ENCODE measurements around the gene APOL4.
"Not testable (repeated sequence)": the region's sequence is repeated elsewhere in the genome, so short reads cannot be mapped to it uniquely, and the experiment has no call there.

APOL4 gene

DNA sequence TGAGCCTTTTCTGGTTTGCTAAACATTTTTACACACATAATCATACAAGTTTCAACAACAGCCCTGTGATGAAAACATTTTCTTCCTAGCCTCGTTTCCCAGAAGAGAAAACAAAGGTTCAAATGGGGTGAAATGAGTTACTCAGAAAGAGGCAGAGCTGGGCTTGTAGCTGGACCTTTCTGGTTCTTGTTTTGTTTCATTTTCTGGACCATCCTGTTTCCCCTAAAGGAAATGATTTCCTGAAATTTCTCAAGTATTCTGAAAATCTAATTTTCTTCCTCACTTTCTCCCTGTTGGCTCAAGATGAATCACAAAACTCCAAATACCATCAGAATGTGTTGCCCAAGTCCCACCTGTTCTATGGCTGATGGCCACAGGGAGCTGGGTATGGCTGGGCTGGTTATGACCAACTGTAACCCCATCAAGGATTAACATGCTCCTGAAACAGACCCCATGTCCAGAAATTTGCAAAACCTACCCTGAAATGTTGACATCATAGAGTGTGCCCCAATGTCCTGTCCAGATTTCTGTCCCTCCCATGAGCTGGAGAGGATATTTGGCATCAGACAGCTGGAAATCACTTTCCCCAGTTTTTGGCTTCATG, 6.7 kb upstream of the APOL4 start:
- DNase-seq (ENCODE audit: low read depth in 3 of 3), result no peak

DNA sequence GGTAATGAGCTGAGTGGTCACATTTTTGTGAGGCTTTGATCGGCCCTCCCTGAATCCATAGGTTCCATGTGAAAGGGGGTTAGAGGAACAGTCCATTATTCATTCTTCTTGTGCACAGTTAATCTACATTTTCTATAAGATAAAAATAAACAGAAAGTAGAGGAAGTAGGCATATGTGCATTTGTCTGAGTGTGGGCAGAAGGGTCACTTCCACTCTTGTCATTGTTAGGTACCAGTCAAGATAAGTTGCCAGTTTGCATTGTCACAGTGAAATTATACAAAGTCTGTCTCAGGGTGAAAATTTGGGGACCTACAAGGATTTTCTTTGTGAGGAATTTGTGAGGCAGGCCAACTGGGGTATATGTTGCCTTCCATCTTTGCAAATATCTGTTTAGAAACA, 4.6 kb upstream of the APOL4 start:
- DNase-seq (ENCODE audit: low read depth in 3 of 3), result no peak

DNA sequence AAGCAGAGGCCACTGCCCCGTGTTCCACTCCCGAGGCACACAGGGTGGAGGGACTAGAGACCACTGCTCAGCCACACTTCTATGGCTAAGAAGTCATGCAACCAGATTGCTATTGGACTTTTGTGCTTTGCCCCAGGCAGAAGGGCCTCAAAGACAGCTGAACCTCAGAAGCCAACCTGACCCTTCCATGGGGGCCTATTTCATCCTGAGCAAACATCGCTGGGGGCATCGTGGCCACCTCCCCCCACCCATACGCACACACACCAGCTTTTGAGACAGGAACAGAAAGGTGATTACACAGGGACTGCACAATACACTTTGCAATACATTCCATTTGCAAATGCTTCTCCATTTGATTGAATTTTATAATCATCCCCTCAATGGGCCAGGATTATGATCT, 4.0 kb upstream of the APOL4 start:
- not testable (repeated sequence) for DNase-seq (ENCODE audit: low read depth in 3 of 3)

DNA sequence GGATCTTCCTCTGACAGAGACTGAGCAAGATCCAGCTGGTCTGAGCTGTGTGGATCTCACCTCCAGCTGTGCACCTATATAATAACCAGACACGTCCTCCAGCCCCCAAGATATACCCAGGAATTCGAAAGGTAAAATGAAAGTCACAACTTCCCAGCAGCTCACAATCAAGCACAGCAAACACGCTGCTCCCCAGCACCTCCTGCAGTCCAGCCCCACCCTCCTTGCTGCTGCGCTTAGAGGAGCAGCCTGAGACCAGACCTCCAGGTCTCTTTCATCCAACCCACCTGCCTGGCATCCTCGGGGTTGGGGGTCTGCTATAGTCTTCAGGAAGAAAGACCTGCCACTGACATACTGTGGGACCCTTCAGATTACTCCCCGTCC, 3.0 kb upstream of the APOL4 start:
- no peak for DNase-seq (ENCODE audit: low read depth in 3 of 3)

DNA sequence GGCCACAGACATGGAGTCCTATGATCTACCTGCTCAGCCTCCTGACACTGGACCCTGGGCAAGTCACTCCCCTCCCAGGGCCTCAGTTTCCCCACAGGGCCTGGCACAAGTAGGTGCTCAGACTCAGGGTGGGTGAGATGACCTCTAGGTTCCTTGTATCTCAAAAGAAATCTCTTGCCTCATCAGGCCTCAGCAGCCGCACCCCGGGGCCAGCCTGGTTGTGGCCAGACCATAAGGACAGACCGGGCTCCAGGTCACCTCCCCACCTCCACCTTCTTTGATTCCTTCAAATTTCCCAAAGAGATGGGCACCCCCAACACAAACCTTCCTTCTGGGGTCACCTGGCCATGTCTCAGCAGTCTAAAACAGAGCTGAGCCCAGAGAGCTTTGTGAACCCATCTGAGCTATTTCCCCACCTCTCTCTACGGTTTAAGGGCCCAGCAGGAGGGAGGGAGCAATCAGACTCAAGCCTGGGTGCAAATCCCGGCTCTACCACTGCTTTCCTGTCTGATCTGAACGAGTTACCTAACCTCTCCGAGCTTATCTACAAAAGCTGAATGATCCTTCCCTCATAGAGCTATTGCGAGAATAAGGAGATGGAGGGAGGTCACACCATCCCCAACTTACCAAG, 2.5 kb upstream of the APOL4 start:
- no peak for DNase-seq (ENCODE audit: low read depth in 3 of 3)

DNA sequence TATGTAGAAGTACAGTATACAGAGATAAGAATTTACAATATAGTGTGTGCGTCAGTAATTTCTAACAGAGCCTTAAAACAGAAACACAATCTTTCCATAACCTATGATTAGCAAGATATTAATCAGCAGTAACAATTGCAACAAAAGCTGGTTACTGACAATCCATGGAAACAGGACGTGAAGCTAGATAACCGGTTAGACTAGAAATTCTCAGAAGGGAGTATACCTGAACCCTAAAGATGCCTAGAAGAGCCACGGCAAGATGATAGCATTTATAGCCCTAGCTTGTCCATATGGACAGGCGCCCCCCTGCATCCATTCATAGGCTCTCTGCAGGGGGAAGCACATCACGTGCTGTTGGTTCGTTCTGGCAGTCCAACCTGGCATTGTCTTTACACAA, 1.8 kb upstream of the APOL4 start:
- DNase-seq (ENCODE audit: low read depth in 3 of 3), result not testable (repeated sequence)

DNA sequence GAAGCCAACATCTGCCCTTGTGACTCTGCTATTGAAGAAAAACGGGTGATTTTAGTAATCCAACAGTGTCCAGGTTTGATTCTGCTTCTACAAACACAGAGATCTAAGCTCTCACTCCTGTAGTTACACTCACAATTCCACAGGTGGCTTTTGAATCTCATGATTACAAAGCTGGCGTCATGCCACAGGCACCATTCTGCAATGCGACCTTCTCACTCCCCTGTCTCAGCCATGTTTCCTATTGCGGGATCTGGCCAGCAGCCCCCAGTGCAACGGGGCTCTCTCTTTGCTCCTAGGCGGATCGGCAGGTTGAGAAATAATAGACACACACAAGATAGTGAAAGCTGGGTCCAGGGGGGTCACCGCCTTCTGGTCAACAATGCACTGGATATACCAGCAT, 1.3 kb upstream of the APOL4 start:
- not testable (repeated sequence) for DNase-seq (ENCODE audit: low read depth in 3 of 3)

DNA sequence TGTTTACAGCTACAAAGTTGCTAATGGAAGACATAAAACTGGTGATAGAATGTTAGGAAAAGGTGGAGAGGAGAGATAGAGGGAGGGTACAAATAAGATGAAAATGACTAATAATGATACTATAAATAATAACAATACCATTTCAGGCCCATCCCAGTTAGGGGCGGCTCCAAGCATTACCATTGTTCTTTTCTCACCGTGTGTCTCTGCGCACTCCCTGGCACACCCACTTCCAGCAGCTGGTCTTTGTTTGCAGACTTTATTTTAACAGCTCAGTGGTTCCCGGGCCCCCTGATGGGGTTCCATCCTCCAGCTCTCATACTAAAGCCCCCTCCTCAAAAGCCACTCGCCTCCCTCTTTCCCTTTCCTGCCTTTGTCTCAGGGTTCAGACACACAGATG, 584 bp downstream of the APOL4 start:
- DNase-seq (ENCODE audit: low read depth in 3 of 3), result not testable (repeated sequence)

DNA sequence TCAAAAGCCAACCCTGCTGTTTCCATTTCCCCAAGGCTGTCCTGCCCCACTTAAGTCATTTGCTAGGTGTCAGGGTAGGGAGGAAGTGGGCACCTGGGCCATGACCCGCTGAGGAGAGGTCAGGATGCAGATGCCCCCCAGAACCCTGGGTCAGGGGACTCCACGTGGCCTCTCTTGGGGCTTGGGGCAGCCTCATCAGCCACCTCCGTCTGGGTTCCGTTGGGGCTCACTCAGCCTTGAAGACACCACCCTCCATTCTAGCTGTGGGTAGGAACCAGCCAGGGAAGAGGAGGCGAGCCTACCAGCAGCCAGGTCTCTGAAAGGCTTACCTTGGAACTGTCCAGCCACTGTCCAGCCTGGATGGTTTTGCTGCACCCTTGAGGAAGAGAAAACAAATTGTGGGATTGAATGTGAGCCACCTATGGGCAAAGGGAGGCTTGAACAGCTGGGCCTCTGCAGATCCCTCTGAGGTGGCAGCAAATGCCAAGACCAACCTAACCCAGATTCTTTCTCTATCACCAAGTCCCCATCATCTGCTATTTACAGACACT, 2.5 kb downstream of the APOL4 start:
- DNase-seq (ENCODE audit: low read depth in 3 of 3), result no peak

DNA sequence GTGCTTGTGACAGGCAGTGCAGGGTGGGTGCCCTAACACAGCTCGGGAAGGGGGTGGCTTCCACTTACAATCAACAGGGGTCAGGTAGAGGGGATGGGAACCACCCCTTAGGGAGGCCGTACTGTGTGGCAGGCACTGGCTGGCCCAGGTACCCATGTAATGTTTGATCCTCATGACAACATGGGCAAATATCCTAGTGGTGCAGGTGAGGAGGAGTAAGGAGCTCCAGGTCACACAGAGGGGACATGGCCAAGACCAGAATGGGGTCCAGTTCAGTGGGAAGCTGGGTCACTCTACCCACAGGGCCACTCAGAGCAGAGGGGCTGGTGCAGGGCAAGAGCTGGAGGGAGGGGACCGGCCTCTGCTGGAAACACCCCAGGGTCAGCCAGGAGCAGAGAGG, 3.1 kb downstream of the APOL4 start:
- no peak for DNase-seq (ENCODE audit: low read depth in 3 of 3)

DNA sequence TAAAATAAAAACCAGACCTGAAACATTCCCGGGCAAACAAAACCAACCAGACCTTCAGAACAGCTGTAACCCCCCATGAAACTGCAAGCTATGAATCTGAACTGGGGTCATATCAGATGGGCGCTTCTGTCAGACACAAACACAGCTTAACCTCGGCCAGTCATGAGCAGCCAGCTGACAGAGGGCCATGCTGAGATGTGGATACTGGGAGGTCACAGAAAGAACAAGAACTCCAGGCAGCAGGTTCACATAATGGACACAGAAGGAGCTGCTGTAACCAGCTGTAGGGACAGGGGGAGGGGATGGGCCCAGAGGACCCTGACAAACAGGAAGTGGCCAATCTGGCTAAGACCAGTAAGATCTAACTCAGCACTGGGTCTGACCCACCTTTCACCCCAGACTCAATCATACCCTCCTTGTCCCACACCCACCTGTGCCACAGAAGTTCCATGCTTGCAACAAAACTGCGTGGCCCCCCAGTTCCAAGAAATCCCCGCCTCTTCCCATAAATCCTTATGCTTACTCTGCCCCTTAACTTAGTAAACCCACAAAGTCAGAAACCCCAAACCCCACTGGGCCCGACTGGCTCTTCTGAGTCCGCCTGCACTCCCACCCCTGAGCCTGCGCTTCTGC, 4.0 kb downstream of the APOL4 start:
- DNase-seq (ENCODE audit: low read depth in 3 of 3), result no peak

DNA sequence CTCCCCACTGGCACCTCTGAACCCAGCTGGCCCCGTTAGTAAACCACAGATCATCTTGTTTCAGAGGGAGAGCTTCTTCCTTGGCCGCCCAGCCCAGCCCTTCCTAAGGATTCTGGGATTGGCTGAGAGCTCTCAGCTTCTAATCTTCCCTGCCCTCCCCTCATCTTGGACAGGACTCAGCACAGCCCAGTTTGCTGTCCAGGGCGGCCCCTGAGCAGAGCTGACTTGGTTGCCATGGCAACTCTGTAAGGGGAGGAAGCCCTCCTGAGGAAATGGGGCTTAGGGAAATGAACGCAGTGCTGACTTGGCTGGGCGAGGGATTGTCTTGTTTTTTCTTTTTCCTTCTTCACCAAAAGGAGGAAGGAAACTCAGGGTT, 4.6 kb downstream of the APOL4 start:
- DNase-seq (ENCODE audit: low read depth in 3 of 3), result no peak

DNA sequence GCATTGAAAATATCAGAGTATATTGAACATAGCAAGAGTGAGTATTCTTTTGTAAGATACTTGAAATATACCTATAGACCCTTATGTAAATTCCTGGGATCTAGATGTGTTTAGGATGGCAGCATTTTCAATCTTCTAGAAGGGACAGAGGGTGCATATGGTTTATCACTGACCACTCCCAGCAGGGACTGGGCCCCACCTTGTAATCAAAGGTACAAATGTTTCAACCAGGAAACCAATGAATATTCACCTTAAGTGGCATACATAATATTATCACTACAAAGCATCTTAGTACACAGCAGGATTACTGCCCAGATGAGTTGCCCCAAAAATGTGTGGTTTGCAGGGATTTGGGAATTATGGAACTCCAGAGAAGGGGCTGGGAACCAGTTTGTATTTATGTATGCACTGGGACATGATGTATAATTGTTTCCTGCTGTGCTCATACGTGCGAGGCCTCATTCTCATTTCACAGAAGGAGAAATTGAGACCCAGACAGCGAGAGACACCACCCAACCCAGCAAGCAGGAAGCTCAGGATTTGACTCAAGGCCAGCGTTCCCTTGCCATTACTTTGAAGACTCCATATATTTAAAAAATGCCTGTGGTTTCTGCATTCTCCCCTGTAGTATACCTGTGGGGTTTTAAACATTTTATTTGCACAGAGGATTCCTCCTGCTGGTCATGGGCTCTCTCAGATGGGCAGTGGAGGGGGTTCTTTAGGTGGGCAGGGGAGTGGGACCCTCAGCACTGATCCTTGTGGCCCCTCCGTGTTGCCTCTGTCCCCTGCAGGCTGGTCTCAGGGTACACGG, 5.2 kb downstream of the APOL4 start:
- no peak for DNase-seq (ENCODE audit: low read depth in 3 of 3)

DNA sequence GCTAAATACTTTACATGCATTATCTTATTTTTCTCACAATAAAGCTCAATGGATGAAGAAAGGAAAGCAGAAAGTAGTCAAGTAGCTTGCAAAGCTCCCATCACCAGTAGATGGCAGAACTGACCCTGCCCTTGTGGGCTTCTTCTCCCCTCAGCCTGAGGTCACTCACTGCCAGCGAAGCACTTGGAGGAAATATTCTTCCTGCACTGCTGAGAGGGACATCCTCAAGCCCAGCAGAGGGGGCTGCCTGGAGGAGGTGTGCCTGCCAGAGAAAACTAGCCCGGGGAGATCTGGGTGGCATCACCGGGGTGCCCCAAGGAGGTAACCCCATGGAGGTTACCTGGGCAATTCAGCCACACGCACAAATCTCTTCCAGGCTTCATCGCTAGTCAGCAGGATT, 6.6 kb downstream of the APOL4 start:
- DNase-seq (ENCODE audit: low read depth in 3 of 3), result peak; percentile 10 to 34 (median 11)

DNA sequence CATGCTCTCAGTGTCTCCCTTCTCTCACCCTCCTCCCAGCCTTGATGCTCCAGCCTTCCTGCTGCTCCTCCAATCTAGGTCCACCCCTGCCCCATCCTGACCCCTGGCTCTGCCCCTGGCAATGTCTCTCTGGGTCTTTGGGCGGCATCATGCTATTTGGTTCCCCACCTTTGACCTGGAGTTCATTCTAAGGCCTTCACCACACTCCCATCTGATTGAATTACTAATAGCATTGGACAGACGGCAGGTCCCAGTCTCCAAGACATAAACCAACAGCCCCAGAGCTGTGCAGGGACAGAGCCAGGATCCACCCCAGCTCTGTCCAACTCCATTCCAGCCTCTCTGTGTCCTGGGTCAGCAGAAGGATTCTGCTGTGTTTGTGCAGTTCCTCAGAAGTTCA, 7.2 kb downstream of the APOL4 start:
- no peak for DNase-seq (ENCODE audit: low read depth in 3 of 3)

DNA sequence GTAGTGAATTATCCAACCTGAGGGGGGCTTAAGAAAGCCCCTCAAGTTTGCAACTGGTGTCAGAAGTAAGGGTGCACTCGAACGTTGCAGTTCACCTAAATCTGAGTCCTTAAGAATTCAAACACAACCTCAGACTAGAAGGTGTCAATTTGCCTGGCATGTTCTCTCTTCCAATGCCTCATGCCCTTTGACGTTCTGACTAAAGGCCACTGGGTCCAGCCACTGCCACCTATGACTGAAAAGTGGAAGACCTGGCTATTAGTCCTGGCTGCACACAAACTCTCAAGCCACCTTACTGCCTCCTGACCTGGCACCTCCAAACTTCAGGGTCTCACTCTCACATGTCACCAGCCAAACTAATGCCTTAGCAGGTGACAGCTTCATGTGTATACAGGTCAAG, 8.0 kb downstream of the APOL4 start:
- no peak for DNase-seq (ENCODE audit: low read depth in 3 of 3)

DNA sequence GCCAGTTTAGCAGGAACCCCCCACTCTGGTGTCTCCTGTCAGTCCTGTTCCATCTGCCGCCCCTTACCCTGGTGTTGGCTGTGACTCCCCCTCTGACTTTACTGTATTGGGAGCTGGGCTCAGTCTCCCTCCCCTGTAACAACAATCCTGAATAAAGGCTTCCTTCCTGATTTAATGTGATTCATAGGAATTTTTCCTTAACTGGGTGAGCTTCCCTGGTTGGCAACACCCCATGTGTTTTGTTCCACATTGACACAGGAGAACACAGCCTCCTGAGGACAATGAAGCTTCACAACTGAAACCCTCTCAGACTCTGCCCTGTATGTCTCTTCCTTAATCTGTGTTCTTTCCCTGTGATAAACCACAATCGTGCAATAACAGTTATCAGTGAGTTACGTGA, 8.4 kb downstream of the APOL4 start:
- no peak for DNase-seq (ENCODE audit: low read depth in 3 of 3)

DNA sequence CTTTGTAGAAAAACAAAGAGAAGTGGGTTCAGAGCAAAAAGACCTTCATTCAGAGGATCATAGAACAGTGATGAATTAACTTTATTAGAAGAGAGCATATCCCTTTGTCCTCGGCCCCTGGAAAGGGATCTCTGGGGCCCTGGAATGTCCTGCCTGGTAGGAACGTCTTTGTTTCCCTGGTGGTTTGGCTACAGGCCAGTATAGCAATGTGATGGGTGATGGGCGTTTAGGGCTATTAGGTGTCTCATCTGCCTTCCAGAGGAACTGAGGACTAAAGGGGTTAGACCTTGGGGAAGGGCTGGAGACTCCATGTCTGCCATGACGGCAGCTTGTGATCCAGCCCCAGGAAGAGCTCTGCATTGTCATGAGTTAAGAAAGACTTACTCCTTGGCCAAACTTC, 9.1 kb downstream of the APOL4 start:
- DNase-seq (ENCODE audit: low read depth in 3 of 3), result no peak

DNA sequence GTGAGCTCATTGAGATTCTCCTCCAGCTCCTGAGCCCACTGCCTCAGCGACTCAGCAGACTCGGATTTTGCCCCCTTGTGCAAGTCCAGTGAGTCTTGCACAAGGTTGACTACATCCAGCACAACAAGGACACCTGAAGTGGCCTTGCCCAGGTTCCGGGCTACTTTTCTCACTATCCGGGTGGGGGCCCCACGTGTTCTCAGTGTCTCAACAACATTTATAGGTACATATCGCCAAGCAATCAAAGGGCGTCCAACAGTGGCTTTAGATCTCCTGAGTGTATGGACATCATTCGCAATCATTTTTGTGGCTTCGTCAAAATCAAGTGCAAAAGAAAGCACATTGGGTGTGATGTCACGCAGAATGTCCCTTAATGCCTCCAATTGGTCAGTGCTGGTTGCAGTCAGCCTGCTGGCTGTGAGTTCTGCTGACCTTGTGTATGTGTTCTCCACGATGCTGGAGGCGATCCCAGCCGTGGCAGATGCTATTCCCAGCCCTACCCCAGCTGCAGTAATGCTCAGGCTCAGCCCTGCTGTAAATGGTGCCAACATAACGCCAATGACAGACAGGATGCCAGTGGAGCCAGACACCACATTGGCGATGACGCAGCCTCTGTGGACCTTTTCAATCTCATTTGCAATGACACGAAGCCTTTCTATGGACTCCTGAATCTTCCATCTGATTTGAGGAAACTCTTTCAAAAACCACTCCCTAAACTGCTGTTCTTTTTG, 10.3 kb downstream of the APOL4 start:
- DNase-seq (ENCODE audit: low read depth in 3 of 3), result no peak

DNA sequence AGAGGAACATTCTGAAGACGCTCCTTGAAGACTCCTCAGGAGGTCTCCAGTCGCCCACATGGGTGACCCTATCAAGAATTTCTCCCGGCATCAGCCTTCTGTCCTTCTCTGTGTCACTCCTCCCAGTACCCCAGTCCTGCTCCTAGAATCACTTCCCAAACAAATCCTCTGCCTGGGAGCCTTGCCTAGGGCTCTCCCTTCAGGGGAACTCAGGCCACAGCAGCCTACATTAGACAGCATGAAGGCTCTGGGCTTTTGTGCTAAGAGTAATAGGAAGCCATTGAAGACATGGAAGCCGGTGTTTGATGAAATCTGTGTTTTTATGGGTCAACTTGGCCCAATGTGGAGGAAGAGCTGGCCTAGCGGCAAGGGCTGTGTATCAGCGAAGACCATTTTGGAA, 13.7 kb downstream of the APOL4 start:
- DNase-seq (ENCODE audit: low read depth in 3 of 3), result not testable (repeated sequence)

DNA sequence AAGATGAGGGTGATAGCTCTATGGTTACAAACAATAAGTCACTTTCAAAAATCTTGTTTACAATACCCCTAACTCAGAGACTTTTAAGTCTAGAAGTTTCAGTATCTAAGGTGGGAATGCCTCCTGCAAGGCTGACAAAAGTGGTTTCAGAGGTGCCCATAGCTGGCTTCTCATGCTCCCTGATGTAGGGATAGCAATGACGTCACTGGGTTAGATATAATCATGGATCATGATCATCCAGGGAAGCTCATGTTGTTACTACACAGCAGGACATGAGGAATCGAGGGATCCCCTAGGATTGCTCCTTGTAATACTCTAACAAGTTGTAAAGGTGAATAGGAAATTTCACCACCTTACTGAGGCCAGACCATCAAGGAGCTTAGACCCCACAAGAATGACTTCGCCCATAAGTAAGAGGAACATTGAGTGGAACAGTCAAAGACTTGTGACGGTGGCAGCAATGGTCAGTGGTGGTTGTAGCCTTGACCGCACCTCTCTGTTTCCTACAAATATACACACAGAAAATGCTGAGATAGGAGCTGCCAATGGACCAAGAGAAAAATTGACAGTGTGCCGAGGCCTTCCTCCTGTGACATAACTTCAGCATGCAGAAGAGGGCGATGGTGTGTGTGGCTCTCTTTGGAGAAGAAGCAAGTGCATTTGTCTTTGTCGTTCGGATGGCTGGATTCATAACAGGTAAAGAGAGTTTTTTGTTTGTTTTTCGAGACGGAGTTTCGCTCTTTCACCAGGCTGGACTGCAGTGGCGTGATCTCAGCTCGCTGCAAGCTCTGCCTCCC, 15.6 kb downstream of the APOL4 start:
- no peak for DNase-seq (ENCODE audit: low read depth in 3 of 3)

Measured in stimulated activated CD4-positive, alpha-beta T cell treated with anti-CD3 and anti-CD28 coated beads, TNF-alpha, amount 100 ng/mL, for 24 hours (primary cell).